Measurements from ENCODE around the gene NRROS.

NRROS gene

GRCh38 chr3:196599734-196600128 lies 39.8 kb upstream of the NRROS start:
- Histone ChIP-seq H3K4me3 (replicated peaks; ENCODE audit: insufficient read depth, low read length) (no peak overlapping the region), H3K27me3 (ENCODE audit: insufficient read depth, poor library complexity, severe bottlenecking) (no peaks in the 10 kb centered on the region), H3K27ac (replicated peaks) (no peak overlapping the region)
- TF ChIP-seq REST (IDR thresholded peaks at IDR 0.05; ENCODE audit: insufficient replicate concordance, low read depth) (no peak), GABPA (IDR thresholded peaks at IDR 0.05; ENCODE audit: low read depth) (no peak), CTCF (IDR thresholded peaks at IDR 0.05; ENCODE audit: insufficient read depth, low read length) (no peak), SPI1 (IDR thresholded peaks at IDR 0.05; ENCODE audit: borderline replicate concordance, low read depth) (no peak), POLR2AphosphoS5 (IDR thresholded peaks at IDR 0.05; ENCODE audit: low read depth) (no peak)
- no peak for DNase-seq (ENCODE audit: low read depth in 1 of 2, low spot score in 1 of 2)

GRCh38 chr3:196600359-196600758 lies 39.1 kb upstream of the NRROS start:
- Histone ChIP-seq H3K27me3 (ENCODE audit: insufficient read depth, poor library complexity, severe bottlenecking) (no peaks in the 10 kb centered on the region), H3K27ac (replicated peaks) (no peak overlapping the region), H3K4me3 (replicated peaks; ENCODE audit: insufficient read depth, low read length) (no peak overlapping the region)
- TF ChIP-seq SPI1 (IDR thresholded peaks at IDR 0.05; ENCODE audit: borderline replicate concordance, low read depth), result no peak
- no peak for TF ChIP-seq POLR2AphosphoS5 (IDR thresholded peaks at IDR 0.05; ENCODE audit: low read depth)
- no peak for TF ChIP-seq REST (IDR thresholded peaks at IDR 0.05; ENCODE audit: insufficient replicate concordance, low read depth)
- no peak for TF ChIP-seq CTCF (IDR thresholded peaks at IDR 0.05; ENCODE audit: insufficient read depth, low read length)
- no peak for TF ChIP-seq GABPA (IDR thresholded peaks at IDR 0.05; ENCODE audit: low read depth)
- DNase-seq (ENCODE audit: low read depth in 1 of 2, low spot score in 1 of 2), result no peak

GRCh38 chr3:196602673-196603072 lies 36.8 kb upstream of the NRROS start:
- no peak overlapping the region for H3K4me3 ChIP-seq (replicated peaks; ENCODE audit: insufficient read depth, low read length)
- no peak overlapping the region for H3K27ac ChIP-seq (replicated peaks)
- DNase-seq (ENCODE audit: low read depth in 1 of 2, low spot score in 1 of 2), result no peak
- TF ChIP-seq GABPA (IDR thresholded peaks at IDR 0.05; ENCODE audit: low read depth), result no peak
- no peaks in the 10 kb centered on the region for H3K27me3 ChIP-seq (ENCODE audit: insufficient read depth, poor library complexity, severe bottlenecking)

- DNase-seq (ENCODE audit: low read depth in 1 of 2, low spot score in 1 of 2), result no peak
- no peak overlapping the region for H3K27ac ChIP-seq (replicated peaks)
- H3K4me3 ChIP-seq (replicated peaks; ENCODE audit: insufficient read depth, low read length), result no peak overlapping the region
- TF ChIP-seq SPI1 (IDR thresholded peaks at IDR 0.05; ENCODE audit: borderline replicate concordance, low read depth) (no peak), POLR2AphosphoS5 (IDR thresholded peaks at IDR 0.05; ENCODE audit: low read depth) (no peak), REST (IDR thresholded peaks at IDR 0.05; ENCODE audit: insufficient replicate concordance, low read depth) (no peak), GABPA (IDR thresholded peaks at IDR 0.05; ENCODE audit: low read depth) (no peak), CTCF (IDR thresholded peaks at IDR 0.05; ENCODE audit: insufficient read depth, low read length) (no peak)
- H3K27me3 ChIP-seq (ENCODE audit: insufficient read depth, poor library complexity, severe bottlenecking), result no peaks in the 10 kb centered on the region
These were observed 35.8 kb upstream of the NRROS start for GRCh38 chr3:196603683-196604082.

All from HL-60 (cell line).